AML-193 (cell line): ENCODE measurements around the gene IRAK4.

Source experiments
- DNase-seq, 2 experiments: peaks; one replicate each; lab custom pipeline; 2025; lab: John Stamatoyannopoulos, UW

Gene IRAK4

DNA sequence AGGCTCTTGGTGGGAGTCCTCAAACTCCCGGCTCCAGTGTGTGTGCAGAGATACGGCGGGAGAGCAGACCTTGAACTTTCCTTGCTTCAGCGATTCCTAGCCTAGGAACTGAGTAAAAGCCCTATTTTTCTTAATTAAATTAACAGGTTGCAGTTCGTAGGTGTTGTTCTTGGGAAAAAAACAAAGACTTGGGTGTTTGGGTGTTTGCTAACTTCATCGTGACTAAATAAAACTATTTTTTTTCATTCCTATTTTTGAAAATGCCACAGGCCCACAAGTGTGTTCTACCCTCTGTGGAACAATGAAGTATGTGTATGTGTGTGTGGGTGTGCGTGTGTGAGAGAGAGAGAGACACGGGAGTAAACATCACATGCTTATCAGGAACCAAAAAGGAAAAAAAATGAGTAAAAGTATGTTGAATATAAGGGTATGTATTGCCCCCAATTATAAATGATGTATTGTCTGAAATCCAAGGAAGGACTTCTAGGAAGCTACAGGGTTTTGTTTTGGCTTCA lies 77.8 kb downstream of the IRAK4 start:
- no peak for DNase-seq
